Endothelial cell of umbilical vein (primary cell): Measurements from ENCODE around the gene MOXD1. TPM values are rescaled to one million over a fixed set of nuclear protein-coding genes. Genes with fewer than 3 reads are reported as not detected.

ENCODE experiments used
- BruUV-seq: library from RNA; stranded (reverse); fragments of 400-500 nt; replicated peaks from 2 replicates; lab custom pipeline; 2021; lab: Mats Ljungman, UMichigan
- CTCF ChIA-PET: fragments of 300-600, 350-600 bp; sonication (Branson Sonifier 250); formaldehyde crosslinking; loops from one replicate; lab custom pipeline; 2021; ENCODE audit warnings: antibody characterized with exemption, inconsistent platforms; lab: Charles Lee
- POLR2A ChIA-PET: fragments of 300-600, 350-600 bp; sonication (Branson Sonifier 250); formaldehyde crosslinking; loops from one replicate; lab custom pipeline; 2021; ENCODE audit warnings: antibody characterized with exemption, inconsistent platforms; lab: Charles Lee
- DNase-seq: peaks from one replicate; pipeline ENCODE4 v3.0.0-alpha.2; 2011; ENCODE audit warnings: low read depth, low spot score
- FAIRE-seq: peaks from 2 replicates; lab custom pipeline; 2011; peaks lifted over from hg19 to GRCh38; lab: Jason Lieb, UNC
- H2AFZ ChIP-seq: 2 replicates; pipeline ENCODE4 v1.6.0; 2012; ENCODE audit warnings: low read depth, low read length, control low read depth, inconsistent platforms
- H3K27ac ChIP-seq: 2 replicates; pipeline ENCODE4 v1.5.1; 2011; ENCODE audit warnings: low read depth, mild to moderate bottlenecking, control low read depth, low read length, moderate library complexity; ENCODE audit not compliant: insufficient read depth
- H3K27me3 ChIP-seq, 2 experiments: 2 replicates each; pipeline versions ENCODE4 v1.6.0 to v1.6.1; 2011; ENCODE audit warnings: low read length in 2 of 2, mixed read lengths in 1 of 2; ENCODE audit not compliant: control insufficient read depth in 2 of 2, insufficient read depth in 2 of 2
- H3K36me3 ChIP-seq, 2 experiments: 2 replicates in 1 of 2; 3 replicates in 1 of 2; pipeline ENCODE4 v1.5.1; 2011; ENCODE audit warnings: low read length in 2 of 2, mild to moderate bottlenecking in 1 of 2, moderate library complexity in 1 of 2; ENCODE audit not compliant: control insufficient read depth in 2 of 2, insufficient read depth in 2 of 2; ENCODE audit errors: extremely low read depth in 1 of 2
- H3K4me1 ChIP-seq: 3 replicates; pipeline ENCODE4 v1.5.1; 2011; ENCODE audit warnings: mild to moderate bottlenecking, low read length; ENCODE audit not compliant: control insufficient read depth, insufficient read depth; ENCODE audit errors: extremely low read depth
- H3K4me2 ChIP-seq: 2 replicates; pipeline ENCODE4 v1.6.1; 2011; ENCODE audit warnings: low read length, control low read depth, mixed read lengths; ENCODE audit not compliant: insufficient read depth
- H3K4me3 ChIP-seq, 3 experiments: fragments of 200-600 bp in 1 of 3; sonication (generic), shearing (Covaris generic) in 1 of 3; replicated peaks in 1 of 3; 2 replicates each; pipeline ENCODE4 v1.5.1; 2011 to 2016; ENCODE audit warnings: control low read depth in 3 of 3, low read length in 3 of 3, mild to moderate bottlenecking in 2 of 3, inconsistent platforms in 1 of 3, low read depth in 1 of 3, moderate library complexity in 1 of 3; ENCODE audit not compliant: insufficient read depth in 1 of 3
- H3K79me2 ChIP-seq: 2 replicates; pipeline ENCODE4 v1.6.0; 2012; ENCODE audit warnings: low read length, inconsistent platforms; ENCODE audit not compliant: control insufficient read depth, insufficient read depth
- H3K9ac ChIP-seq: replicated peaks from 2 replicates; pipeline ENCODE3; 2011; ENCODE audit warnings: low read length, control low read depth; ENCODE audit not compliant: insufficient read depth; ENCODE audit errors: extremely low read depth
- H3K9me1 ChIP-seq: replicated peaks from 3 replicates; pipeline ENCODE4 v1.6.0; 2011; ENCODE audit warnings: mild to moderate bottlenecking, low read length; ENCODE audit not compliant: control insufficient read depth, insufficient read depth; ENCODE audit errors: extremely low read depth
- H3K9me3 ChIP-seq: replicated peaks from 2 replicates; pipeline ENCODE4 v1.5.1; 2012; ENCODE audit warnings: low read length, inconsistent platforms; ENCODE audit not compliant: control insufficient read depth, insufficient read depth
- H4K20me1 ChIP-seq: replicated peaks from 2 replicates; pipeline ENCODE3; 2011; ENCODE audit warnings: mild to moderate bottlenecking, low read length; ENCODE audit not compliant: control insufficient read depth, insufficient read depth; ENCODE audit errors: extremely low read depth
- EZH2 ChIP-seq: IDR thresholded peaks from 2 replicates; pipeline ENCODE4 v1.6.1; 2012; ENCODE audit warnings: borderline replicate concordance, low read depth, mild to moderate bottlenecking, moderate library complexity, low read length, inconsistent platforms; ENCODE audit not compliant: severe bottlenecking
- FOS ChIP-seq: IDR thresholded peaks from 2 replicates; pipeline ENCODE4 v1.6.1; 2011; ENCODE audit warnings: mild to moderate bottlenecking, low read length, moderate library complexity, borderline replicate concordance; ENCODE audit not compliant: insufficient read depth
- GATA2 ChIP-seq: IDR thresholded peaks from 2 replicates; pipeline ENCODE4 v1.7.0; 2011; ENCODE audit warnings: low read depth, mild to moderate bottlenecking, moderate library complexity, mixed read lengths, low read length; ENCODE audit not compliant: insufficient read length, insufficient read depth
- JUN ChIP-seq: IDR thresholded peaks from 2 replicates; pipeline ENCODE4 v1.6.1; 2011; ENCODE audit warnings: borderline replicate concordance, low read depth; ENCODE audit not compliant: insufficient read length, insufficient read depth
- MYC ChIP-seq: IDR thresholded peaks from one replicate; pipeline ENCODE4 v1.6.1; 2011; ENCODE audit warnings: mild to moderate bottlenecking, low read depth, low read length
- POLR2A ChIP-seq: IDR thresholded peaks from 2 replicates; pipeline ENCODE4 v1.6.1; 2012; ENCODE audit warnings: low read depth, mild to moderate bottlenecking, control low read depth, low read length
- POLR2AphosphoS5 ChIP-seq: IDR thresholded peaks from 2 replicates; pipeline ENCODE4 v1.6.1; 2012; ENCODE audit warnings: low read depth, mild to moderate bottlenecking, control low read depth, low read length, moderate library complexity; ENCODE audit not compliant: insufficient read depth
- dilution Hi-C: fragments of 300-500 bp; cut with MboI; formaldehyde crosslinking; loops from one replicate; pipeline ENCODE4 v1.15.0; 2019; ENCODE audit warnings: low sequenced_read_pairs; ENCODE audit not compliant: extremely low pct_ligation_motif_present
- intact Hi-C: fragments of 100-400 bp; cut with micrococcal nuclease; formaldehyde crosslinking; loops from one replicate; pipeline ENCODE4 v1.10.0; 2022
- polyA plus RNA-seq, 4 experiments: library from polyadenylated mRNA; depleted of rRNA in 3 of 4; stranded (reverse) in 3 of 4; unstranded in 1 of 4; fragments of >200 nt; gene quantifications; 2 replicates each; pipeline versions ENCODE4 v1.2.1 to v1.2.3, GENCODE V29; 2011 to 2012; ENCODE audit warnings: missing spikeins in 1 of 4
- total RNA-seq: library from RNA; stranded (reverse); gene quantifications from 2 replicates; pipeline ENCODE4 v1.2.3, GENCODE V29; 2021
- TF ChIP-seq, protein P1 (sequence below), 2 donors: IDR thresholded peaks; 1 replicate in 1 of 2; 2 replicates in 1 of 2; pipeline ENCODE4 v1.5.1; 2011; ENCODE audit warnings: low read length in 2 of 2, mild to moderate bottlenecking in 2 of 2, moderate library complexity in 2 of 2, control low read depth in 1 of 2, inconsistent platforms in 1 of 2, low read depth in 1 of 2; ENCODE audit not compliant: insufficient read depth in 1 of 2; ENCODE audit errors: extremely low read depth in 1 of 2
- TF ChIP-seq, protein P2 (sequence below): IDR thresholded peaks from 2 replicates; pipeline ENCODE4 v1.6.1; 2011; ENCODE audit not compliant: insufficient read depth, insufficient read length

Gene MOXD1
- total and polyA plus RNA-seq, 2 donors (not counting 3 experiments of a cell fraction or from before 2014, with no cell fraction given) = 0.01 TPM; not detected in 1

DNA sequence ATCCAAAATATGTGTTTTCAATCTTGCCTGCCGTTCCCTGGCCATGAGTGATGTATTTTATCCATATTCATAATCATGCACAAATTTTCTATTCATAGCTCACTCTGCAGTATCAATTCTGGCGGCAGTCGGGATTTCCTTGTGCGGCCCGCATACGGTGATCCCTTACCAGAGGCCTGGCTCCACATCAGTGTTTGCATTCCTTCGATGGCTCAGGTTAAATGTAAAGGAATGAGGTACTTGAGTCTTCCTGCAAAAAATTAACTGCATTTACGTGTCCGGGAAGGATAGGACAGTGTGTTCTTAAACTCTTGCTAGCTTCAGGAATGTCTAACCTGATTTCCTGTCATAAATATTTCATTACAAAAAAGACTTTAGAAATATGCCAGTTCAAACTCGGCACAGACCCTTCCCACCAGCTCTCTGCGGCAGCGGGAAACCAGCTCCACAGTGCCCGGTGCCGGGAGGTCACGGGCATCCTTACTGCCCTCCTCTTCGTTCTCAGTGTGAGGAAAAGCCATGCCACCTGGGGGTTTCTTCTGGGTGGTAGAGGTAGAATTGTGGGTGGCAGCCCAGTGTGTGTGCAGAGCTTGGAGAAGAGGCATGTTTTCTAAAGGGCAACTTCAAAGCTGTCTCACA, 154.5 kb downstream of the MOXD1 start:
- no peak overlapping the region for H3K9ac ChIP-seq
- H2AFZ ChIP-seq = no peak overlapping the region
- ChIA-PET CTCF (interaction anchor here (1.9 to 2.7 kb wide), 3 partner anchors 11 to 322 kb away, joined by 5 to 13 read pairs (median 7); no protein-coding TSS in a partner anchor), POLR2A (interaction anchor here (1.0 kb wide), 1 partner anchor 292 kb away, joined by 3 read pairs; no protein-coding TSS in a partner anchor)
- TF ChIP-seq, protein P1, sequence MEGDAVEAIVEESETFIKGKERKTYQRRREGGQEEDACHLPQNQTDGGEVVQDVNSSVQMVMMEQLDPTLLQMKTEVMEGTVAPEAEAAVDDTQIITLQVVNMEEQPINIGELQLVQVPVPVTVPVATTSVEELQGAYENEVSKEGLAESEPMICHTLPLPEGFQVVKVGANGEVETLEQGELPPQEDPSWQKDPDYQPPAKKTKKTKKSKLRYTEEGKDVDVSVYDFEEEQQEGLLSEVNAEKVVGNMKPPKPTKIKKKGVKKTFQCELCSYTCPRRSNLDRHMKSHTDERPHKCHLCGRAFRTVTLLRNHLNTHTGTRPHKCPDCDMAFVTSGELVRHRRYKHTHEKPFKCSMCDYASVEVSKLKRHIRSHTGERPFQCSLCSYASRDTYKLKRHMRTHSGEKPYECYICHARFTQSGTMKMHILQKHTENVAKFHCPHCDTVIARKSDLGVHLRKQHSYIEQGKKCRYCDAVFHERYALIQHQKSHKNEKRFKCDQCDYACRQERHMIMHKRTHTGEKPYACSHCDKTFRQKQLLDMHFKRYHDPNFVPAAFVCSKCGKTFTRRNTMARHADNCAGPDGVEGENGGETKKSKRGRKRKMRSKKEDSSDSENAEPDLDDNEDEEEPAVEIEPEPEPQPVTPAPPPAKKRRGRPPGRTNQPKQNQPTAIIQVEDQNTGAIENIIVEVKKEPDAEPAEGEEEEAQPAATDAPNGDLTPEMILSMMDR (IDR thresholded peaks at IDR 0.05; ENCODE audit: extremely low read depth in 1 of 2, insufficient read depth in 1 of 2, low read depth in 1 of 2, low read length in 2 of 2) = no peak
- TF ChIP-seq, protein P2, sequence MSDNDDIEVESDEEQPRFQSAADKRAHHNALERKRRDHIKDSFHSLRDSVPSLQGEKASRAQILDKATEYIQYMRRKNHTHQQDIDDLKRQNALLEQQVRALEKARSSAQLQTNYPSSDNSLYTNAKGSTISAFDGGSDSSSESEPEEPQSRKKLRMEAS = no peak
- TF ChIP-seq JUN = no peak
- TF ChIP-seq GATA2 = no peak
- TF ChIP-seq POLR2A = no peak
- TF ChIP-seq POLR2AphosphoS5 = no peak
- TF ChIP-seq EZH2 = no peak
- TF ChIP-seq MYC = no peak
- no peak for TF ChIP-seq FOS
- FAIRE-seq (no peak), DNase-seq (no peak)
- peaks cover 0 to 2% of the 10 kb centered on the region in 2 experiments for H3K27me3 ChIP-seq
- no peaks in the 10 kb centered on the region for H3K4me1 ChIP-seq
- H3K4me3 ChIP-seq = no peak overlapping the region
- no TSS peak for BruUV-seq
- dilution Hi-C loops (no loop called here), intact Hi-C loops (no loop called here)
- H3K9me3 ChIP-seq = no peaks in the 10 kb centered on the region
- no peak overlapping the region for H3K27ac ChIP-seq
- H4K20me1 ChIP-seq = no peaks in the 10 kb centered on the region
- no peak overlapping the region for H3K4me2 ChIP-seq
- no peaks in the 10 kb centered on the region for H3K79me2 ChIP-seq
- no peaks in the 10 kb centered on the region for H3K9me1 ChIP-seq
- no peaks in the 10 kb centered on the region for H3K36me3 ChIP-seq
